Ecto neural progenitor cell (in vitro differentiated cells): Measurements from ENCODE around the gene ZNF224.

ENCODE experiments used
- DNase-seq: peaks from one replicate; pipeline ENCODE4 v3.0.0-alpha.2; 2018; ENCODE audit warnings: low spot score

The ZNF224 gene

DNA sequence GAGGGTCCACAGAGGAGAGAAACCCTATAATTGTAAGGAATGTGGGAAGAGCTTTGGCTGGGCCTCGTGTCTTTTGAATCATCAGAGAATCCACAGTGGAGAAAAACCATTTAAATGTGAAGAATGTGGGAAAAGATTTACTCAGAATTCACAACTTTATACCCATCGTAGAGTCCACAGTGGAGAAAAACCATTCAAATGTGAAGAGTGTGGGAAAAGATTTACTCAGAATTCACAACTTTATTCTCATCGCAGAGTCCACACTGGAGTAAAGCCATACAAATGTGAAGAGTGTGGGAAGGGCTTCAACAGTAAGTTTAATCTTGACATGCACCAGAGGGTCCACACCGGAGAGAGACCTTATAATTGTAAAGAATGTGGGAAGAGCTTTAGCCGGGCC is 37.8 kb downstream of the ZNF224 start:
- no peak for DNase-seq

DNA sequence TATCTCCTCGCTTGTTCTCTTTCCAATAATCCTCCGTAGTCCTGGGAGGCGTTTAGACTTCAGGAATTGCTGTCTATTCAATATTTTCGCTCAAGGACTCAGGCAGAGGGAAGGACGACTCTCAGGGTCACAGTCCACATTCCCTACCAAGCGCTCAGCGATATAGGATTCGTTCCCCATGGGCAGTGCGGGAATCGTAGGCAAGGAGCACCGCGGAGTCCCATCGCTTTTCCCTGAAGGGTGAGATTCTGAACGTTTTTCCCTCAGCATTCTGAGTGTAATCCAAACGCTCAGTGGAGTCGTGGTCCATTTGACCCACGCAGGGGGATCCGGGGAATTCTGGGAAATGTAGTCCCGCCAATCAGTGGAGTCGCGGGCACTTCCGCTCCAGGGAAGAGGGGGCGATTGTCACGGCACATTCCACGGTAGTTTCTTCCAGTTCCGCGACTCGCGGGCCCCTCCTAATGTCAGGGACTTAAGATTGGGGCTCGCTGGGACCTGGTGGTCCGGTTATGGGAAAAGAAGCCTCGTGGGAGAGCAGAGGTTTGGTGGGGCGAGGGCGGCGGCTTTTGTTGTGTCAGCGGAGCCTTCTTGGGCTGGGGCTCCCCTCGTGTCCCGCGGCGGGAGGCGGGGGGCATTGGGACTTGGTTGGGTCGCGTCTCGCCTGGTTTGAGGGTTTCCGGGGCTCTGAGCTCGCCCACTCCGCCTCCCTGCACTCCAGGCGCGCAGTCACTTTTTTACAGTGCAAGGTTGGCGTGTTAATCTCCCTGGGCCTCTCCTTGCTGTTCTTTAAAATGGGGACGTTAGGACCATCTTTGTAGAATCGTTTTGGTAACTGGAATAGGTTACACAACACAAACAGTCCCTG is 47.3 kb downstream of the ZNF224 start, which contains the start of gene ZNF234:
Gene ZNF234 (plus strand): TSS at position 364 of the 868 bp plus-strand sequence. CDS start 3,079 bp downstream, outside the sequence.
- DNase-seq, result peak; percentile 84

DNA sequence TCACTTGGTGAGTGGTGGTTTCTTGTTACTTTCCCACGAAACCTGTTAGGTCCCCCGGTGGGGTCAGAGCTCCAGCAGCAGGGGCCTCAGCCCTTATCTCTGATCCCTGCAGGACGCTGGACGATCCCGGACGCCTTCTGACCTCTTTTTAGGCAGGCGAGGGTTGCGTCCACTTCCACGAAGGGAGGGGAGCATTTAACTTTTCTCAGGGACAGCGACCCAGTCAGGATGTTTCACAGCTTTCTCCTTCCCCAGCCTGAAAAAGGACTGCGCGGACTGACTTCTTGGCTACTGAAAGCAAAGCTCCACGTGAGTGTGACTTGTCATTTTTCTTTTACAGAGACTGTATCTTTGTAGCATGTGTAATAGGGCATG is 47.9 kb downstream of the ZNF224 start:
- no peak for DNase-seq

DNA sequence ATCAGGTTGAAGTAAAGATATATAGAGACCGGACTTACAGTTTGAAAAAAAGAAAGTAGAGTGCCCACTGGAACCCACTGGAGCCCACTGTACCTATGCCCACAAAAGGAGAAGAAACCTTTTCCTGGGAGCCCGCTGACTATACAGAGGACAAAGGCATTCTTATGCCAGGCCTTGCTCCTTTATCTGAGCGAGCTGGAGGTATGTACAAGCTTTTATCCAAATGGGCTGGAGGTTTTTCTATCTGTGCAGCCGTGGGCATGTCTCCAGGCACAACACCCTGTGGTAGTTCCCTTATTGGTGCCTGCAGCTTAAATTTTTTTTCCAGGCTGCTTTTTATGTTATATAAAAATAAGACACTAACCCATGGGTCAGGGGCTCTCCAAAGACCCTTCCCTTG is 55.6 kb downstream of the ZNF224 start:
- DNase-seq, result no peak

- DNase-seq, result no peak
These were observed 57.3 kb downstream of the ZNF224 start for GRCh38 chr19:44151491-44151890.

DNA sequence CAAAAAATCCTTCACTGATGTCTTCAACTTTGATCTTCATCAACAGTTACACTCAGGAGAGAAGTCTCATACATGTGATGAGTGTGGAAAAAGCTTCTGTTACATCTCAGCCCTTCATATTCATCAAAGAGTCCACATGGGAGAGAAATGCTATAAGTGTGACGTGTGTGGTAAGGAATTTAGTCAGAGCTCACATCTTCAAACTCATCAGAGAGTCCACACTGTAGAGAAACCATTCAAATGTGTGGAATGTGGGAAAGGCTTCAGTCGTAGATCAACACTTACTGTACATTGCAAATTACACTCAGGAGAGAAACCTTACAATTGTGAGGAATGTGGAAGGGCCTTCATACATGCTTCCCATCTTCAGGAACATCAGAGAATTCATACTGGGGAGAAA is 62.3 kb downstream of the ZNF224 start:
- no peak for DNase-seq
